GM23338 (cell line): ENCODE data around the gene EZH2. TPM values are rescaled to one million over a fixed set of nuclear protein-coding genes. Genes with fewer than 3 reads are reported as not detected.

ENCODE experiments used
- ATAC-seq: fragments of 200-7000 bp; cut with Tn5 transposase; 3 replicates; pipeline ENCODE4 v1.9.1; 2020
- DNase-seq: peaks from one replicate; pipeline ENCODE4 v3.0.0-alpha.2; 2015; ENCODE audit warnings: low spot score
- H2AFZ ChIP-seq: fragments of 200-600 bp; sonication (generic); 2 replicates; pipeline ENCODE4 v1.8.0; 2016; ENCODE audit warnings: antibody characterized with exemption, mild to moderate bottlenecking, moderate library complexity
- H3F3A ChIP-seq: fragments of 200-600 bp; sonication (generic); replicated peaks from 2 replicates; pipeline ENCODE4 v1.8.0; 2017; ENCODE audit warnings: antibody characterized with exemption, mixed run types, low read depth
- H3K27ac ChIP-seq: fragments of 200-600 bp; sonication (generic); 2 replicates; pipeline ENCODE4 v1.6.1; 2016; ENCODE audit warnings: low read depth
- H3K27me3 ChIP-seq: fragments of 200-600 bp; sonication (generic); 2 replicates; pipeline ENCODE4 v1.8.0; 2016; ENCODE audit warnings: mild to moderate bottlenecking, mixed run types, moderate library complexity; ENCODE audit not compliant: insufficient read depth
- H3K36me3 ChIP-seq: fragments of 200-600 bp; sonication (generic); 2 replicates; pipeline ENCODE4 v1.8.0; 2016; ENCODE audit warnings: mild to moderate bottlenecking; ENCODE audit not compliant: insufficient read depth
- H3K4me1 ChIP-seq: fragments of 200-600 bp; sonication (generic); 2 replicates; pipeline ENCODE4 v1.8.0; 2016; ENCODE audit warnings: mild to moderate bottlenecking, moderate library complexity; ENCODE audit not compliant: insufficient read depth
- H3K4me2 ChIP-seq: fragments of 200-600 bp; sonication (generic); 2 replicates; pipeline ENCODE4 v1.7.1; 2017; ENCODE audit warnings: mixed run types
- H3K4me3 ChIP-seq: fragments of 200-600 bp; sonication (generic); 2 replicates; pipeline ENCODE4 v1.6.1; 2016; ENCODE audit warnings: mixed run types
- H3K79me2 ChIP-seq: fragments of 200-600 bp; sonication (generic); replicated peaks from 2 replicates; pipeline ENCODE4 v1.8.0; 2017; ENCODE audit warnings: mild to moderate bottlenecking; ENCODE audit not compliant: insufficient read depth
- H3K9me2 ChIP-seq: fragments of 200-600 bp; sonication (generic); 2 replicates; pipeline ENCODE4 v1.8.0; 2017; ENCODE audit not compliant: insufficient read depth
- H4K20me1 ChIP-seq: fragments of 200-600 bp; sonication (generic); replicated peaks from 2 replicates; pipeline ENCODE4 v1.8.0; 2017; ENCODE audit warnings: mild to moderate bottlenecking; ENCODE audit not compliant: insufficient read depth
- H3K27ac Mint-ChIP-seq: 2 replicates; pipeline ENCODE4 v1.8.0; 2020; ENCODE audit warnings: inconsistent platforms, mild to moderate bottlenecking, moderate library complexity, mixed read lengths
- H3K27me3 Mint-ChIP-seq: 3 replicates; pipeline ENCODE4 v1.8.0; 2022; ENCODE audit warnings: low read depth, mild to moderate bottlenecking, moderate library complexity, mixed read lengths, inconsistent platforms; ENCODE audit not compliant: insufficient read depth, poor library complexity
- H3K36me3 Mint-ChIP-seq: 3 replicates; pipeline ENCODE4 v1.8.0; 2021; ENCODE audit warnings: low read depth, mild to moderate bottlenecking, inconsistent platforms, moderate library complexity, mixed read lengths
- H3K4me1 Mint-ChIP-seq: 3 replicates; pipeline ENCODE4 v1.8.0; 2020; ENCODE audit warnings: mild to moderate bottlenecking, inconsistent platforms, mixed read lengths
- H3K4me3 Mint-ChIP-seq: 3 replicates; pipeline ENCODE4 v1.8.0; 2021; ENCODE audit warnings: moderate library complexity, mild to moderate bottlenecking, inconsistent platforms, mixed read lengths
- H3K9me3 Mint-ChIP-seq: 3 replicates; pipeline ENCODE4 v1.8.0; 2020; ENCODE audit warnings: moderate library complexity, mild to moderate bottlenecking, inconsistent platforms, mixed read lengths
- CREB1 ChIP-seq: fragments of 250-450 bp; sonication (Bioruptor Pico); IDR thresholded peaks from 2 replicates; pipeline ENCODE4 v1.5.0; 2020; ENCODE audit warnings: low read depth, mild to moderate bottlenecking, moderate library complexity
- EZH2 ChIP-seq: fragments of 200-600 bp; sonication (generic); IDR thresholded peaks from one replicate; pipeline ENCODE4 v1.8.0; 2017; ENCODE audit warnings: antibody characterized with exemption, mild to moderate bottlenecking, low read depth; ENCODE audit not compliant: unreplicated experiment
- EZH2phosphoT487 ChIP-seq: fragments of 200-600 bp; sonication (generic); IDR thresholded peaks from one replicate; pipeline ENCODE4 v1.8.1; 2018; ENCODE audit warnings: antibody characterized with exemption; ENCODE audit not compliant: unreplicated experiment
- JUNB ChIP-seq: IDR thresholded peaks from one replicate; pipeline ENCODE4 v1.6.1; 2016; ENCODE audit warnings: antibody characterized with exemption; ENCODE audit not compliant: unreplicated experiment
- NANOG ChIP-seq: IDR thresholded peaks from 2 replicates; pipeline ENCODE4 v1.6.1; 2016; ENCODE audit warnings: antibody characterized with exemption, borderline replicate concordance
- POLR2AphosphoS5 ChIP-seq: IDR thresholded peaks from 2 replicates; pipeline ENCODE4 v1.6.1; 2016; ENCODE audit warnings: antibody characterized with exemption, low read depth
- STAT1 ChIP-seq: IDR thresholded peaks from one replicate; pipeline ENCODE4 v1.6.1; 2016; ENCODE audit warnings: antibody characterized with exemption; ENCODE audit not compliant: unreplicated experiment
- ZNF114 ChIP-seq: fragments of 250-450 bp; sonication (Bioruptor Pico); IDR thresholded peaks from 2 replicates; pipeline ENCODE4 v1.5.0; 2020; ENCODE audit warnings: mild to moderate bottlenecking, moderate library complexity
- ZNF331 ChIP-seq: fragments of 250-450 bp; sonication (Bioruptor Pico); IDR thresholded peaks from 2 replicates; pipeline ENCODE4 v1.5.0; 2020; ENCODE audit warnings: low read depth, mild to moderate bottlenecking, moderate library complexity
- polyA plus RNA-seq: library from polyadenylated mRNA; unstranded; fragments of >200 nt; fragmentation: Nextera tagmentation; extraction: Ambion mirVana; gene quantifications from 2 replicates; pipeline ENCODE4 v1.2.1, GENCODE V29; 2016
- total RNA-seq: library from RNA; depleted of rRNA; stranded (reverse); fragments of >200 nt; shearing (Covaris generic); gene quantifications from 2 replicates; pipeline ENCODE4 v1.2.3, GENCODE V29; 2014
- TF ChIP-seq, protein P1 (sequence below), 2 experiments: fragments of 200-600 bp in 1 of 2; sonication (generic) in 1 of 2; conservative IDR thresholded peaks; 2 replicates each; pipeline versions ENCODE4 v1.5.1 to v1.6.1; 2016 to 2017; ENCODE audit warnings: antibody characterized with exemption in 2 of 2, low read depth in 2 of 2, mild to moderate bottlenecking in 2 of 2, moderate library complexity in 1 of 2
- TF ChIP-seq, protein P2 (sequence below): IDR thresholded peaks from 2 replicates; pipeline ENCODE4 v1.6.1; 2016; ENCODE audit warnings: antibody characterized with exemption
- TF ChIP-seq, protein P3 (sequence below): IDR thresholded peaks from one replicate; pipeline ENCODE4 v1.6.1; 2018; ENCODE audit warnings: antibody characterized with exemption; ENCODE audit not compliant: unreplicated experiment
- TF ChIP-seq, protein P4 (sequence below): fragments of 250-450 bp; sonication (Bioruptor Pico); IDR thresholded peaks from 2 replicates; pipeline ENCODE4 v1.5.0; 2020; ENCODE audit warnings: mild to moderate bottlenecking, moderate library complexity

Gene EZH2
- total and polyA plus RNA-seq, 2 experiments from 2014 or later = 33.9 to 38.6 TPM

DNA sequence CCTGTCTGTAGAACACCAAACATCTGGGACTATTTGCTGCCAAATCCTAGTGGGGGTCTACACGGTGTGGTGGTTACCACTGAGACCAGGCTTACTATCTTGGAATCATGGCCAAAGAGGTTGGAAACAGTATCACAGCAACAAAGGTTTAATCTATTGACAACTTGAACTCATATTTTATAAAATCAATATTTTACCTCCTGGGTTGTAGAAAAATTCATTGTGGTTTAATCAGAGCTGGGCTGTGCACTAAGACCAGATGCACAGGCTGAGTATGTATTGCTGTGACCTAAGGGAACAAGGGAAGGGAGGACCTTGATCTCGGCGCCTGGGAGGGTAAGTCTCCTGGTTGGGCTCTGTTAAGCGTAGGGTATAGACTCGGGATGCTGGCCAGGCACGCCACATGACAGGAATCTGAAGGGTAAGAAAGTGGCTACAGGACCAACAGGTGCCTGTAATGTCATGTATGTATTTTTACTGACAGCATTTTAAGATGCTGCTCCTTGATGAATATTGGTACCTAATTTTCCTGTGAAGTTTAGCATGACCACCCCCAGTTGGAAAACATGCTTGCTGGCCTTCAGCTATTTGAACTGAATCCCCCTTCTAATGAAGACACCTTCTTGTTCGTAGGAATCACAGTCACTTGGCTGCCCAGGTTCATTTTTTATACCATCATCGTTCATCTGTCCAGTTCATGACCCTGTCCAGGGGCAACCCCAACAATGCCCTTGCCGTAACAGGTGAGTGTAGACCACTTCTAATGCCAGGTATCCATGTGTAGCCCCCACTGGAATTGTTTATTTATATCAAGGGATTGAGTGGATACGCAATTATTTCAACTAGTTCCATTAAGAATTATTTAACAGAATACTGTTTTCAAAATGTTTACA is 79.5 kb downstream of the EZH2 start:
- no peak overlapping the region for H3K27ac ChIP-seq
- Mint-ChIP-seq H3K27ac (no peak overlapping the region), H3K27me3 (peaks cover 21% of the 10 kb centered on the region), H3K36me3 (peaks cover 70% of the 10 kb centered on the region), H3K4me3 (no peak overlapping the region), H3K9me3 (no peaks in the 10 kb centered on the region), H3K4me1 (peaks cover 24% of the 10 kb centered on the region)
- H3K9me2 ChIP-seq = no peaks in the 10 kb centered on the region
- no peaks in the 10 kb centered on the region for H3K27me3 ChIP-seq
- peaks cover 3% of the 10 kb centered on the region; the same call in 1 of the 2 replicates for H4K20me1 ChIP-seq
- H3K4me2 ChIP-seq = no peak overlapping the region
- H2AFZ ChIP-seq = no peak overlapping the region
- peak; percentile 5; the same call in 1 of the 3 replicates for ATAC-seq
- H3K36me3 ChIP-seq = peaks cover 17% of the 10 kb centered on the region
- H3K4me3 ChIP-seq = no peak overlapping the region
- peaks cover 20% of the 10 kb centered on the region; the same call in 1 of the 2 replicates for H3K4me1 ChIP-seq
- TF ChIP-seq EZH2 = no peak
- TF ChIP-seq ZNF331 (CRISPR knock-in tag) = no peak
- TF ChIP-seq NANOG = no peak
- TF ChIP-seq JUNB = no peak
- TF ChIP-seq POLR2AphosphoS5 = no peak
- TF ChIP-seq EZH2phosphoT487 = no peak
- TF ChIP-seq, protein P1, sequence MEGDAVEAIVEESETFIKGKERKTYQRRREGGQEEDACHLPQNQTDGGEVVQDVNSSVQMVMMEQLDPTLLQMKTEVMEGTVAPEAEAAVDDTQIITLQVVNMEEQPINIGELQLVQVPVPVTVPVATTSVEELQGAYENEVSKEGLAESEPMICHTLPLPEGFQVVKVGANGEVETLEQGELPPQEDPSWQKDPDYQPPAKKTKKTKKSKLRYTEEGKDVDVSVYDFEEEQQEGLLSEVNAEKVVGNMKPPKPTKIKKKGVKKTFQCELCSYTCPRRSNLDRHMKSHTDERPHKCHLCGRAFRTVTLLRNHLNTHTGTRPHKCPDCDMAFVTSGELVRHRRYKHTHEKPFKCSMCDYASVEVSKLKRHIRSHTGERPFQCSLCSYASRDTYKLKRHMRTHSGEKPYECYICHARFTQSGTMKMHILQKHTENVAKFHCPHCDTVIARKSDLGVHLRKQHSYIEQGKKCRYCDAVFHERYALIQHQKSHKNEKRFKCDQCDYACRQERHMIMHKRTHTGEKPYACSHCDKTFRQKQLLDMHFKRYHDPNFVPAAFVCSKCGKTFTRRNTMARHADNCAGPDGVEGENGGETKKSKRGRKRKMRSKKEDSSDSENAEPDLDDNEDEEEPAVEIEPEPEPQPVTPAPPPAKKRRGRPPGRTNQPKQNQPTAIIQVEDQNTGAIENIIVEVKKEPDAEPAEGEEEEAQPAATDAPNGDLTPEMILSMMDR (conservative IDR thresholded peaks at IDR 0.05; ENCODE audit: low read depth in 2 of 2) = no peak
- no peak for TF ChIP-seq CREB1 (CRISPR knock-in tag)
- no peak for TF ChIP-seq ZNF114 (CRISPR knock-in tag)
- TF ChIP-seq STAT1 = no peak
- TF ChIP-seq, protein P2, sequence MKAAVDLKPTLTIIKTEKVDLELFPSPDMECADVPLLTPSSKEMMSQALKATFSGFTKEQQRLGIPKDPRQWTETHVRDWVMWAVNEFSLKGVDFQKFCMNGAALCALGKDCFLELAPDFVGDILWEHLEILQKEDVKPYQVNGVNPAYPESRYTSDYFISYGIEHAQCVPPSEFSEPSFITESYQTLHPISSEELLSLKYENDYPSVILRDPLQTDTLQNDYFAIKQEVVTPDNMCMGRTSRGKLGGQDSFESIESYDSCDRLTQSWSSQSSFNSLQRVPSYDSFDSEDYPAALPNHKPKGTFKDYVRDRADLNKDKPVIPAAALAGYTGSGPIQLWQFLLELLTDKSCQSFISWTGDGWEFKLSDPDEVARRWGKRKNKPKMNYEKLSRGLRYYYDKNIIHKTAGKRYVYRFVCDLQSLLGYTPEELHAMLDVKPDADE = no peak
- TF ChIP-seq, protein P3, sequence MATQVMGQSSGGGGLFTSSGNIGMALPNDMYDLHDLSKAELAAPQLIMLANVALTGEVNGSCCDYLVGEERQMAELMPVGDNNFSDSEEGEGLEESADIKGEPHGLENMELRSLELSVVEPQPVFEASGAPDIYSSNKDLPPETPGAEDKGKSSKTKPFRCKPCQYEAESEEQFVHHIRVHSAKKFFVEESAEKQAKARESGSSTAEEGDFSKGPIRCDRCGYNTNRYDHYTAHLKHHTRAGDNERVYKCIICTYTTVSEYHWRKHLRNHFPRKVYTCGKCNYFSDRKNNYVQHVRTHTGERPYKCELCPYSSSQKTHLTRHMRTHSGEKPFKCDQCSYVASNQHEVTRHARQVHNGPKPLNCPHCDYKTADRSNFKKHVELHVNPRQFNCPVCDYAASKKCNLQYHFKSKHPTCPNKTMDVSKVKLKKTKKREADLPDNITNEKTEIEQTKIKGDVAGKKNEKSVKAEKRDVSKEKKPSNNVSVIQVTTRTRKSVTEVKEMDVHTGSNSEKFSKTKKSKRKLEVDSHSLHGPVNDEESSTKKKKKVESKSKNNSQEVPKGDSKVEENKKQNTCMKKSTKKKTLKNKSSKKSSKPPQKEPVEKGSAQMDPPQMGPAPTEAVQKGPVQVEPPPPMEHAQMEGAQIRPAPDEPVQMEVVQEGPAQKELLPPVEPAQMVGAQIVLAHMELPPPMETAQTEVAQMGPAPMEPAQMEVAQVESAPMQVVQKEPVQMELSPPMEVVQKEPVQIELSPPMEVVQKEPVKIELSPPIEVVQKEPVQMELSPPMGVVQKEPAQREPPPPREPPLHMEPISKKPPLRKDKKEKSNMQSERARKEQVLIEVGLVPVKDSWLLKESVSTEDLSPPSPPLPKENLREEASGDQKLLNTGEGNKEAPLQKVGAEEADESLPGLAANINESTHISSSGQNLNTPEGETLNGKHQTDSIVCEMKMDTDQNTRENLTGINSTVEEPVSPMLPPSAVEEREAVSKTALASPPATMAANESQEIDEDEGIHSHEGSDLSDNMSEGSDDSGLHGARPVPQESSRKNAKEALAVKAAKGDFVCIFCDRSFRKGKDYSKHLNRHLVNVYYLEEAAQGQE = no peak
- TF ChIP-seq, protein P4, sequence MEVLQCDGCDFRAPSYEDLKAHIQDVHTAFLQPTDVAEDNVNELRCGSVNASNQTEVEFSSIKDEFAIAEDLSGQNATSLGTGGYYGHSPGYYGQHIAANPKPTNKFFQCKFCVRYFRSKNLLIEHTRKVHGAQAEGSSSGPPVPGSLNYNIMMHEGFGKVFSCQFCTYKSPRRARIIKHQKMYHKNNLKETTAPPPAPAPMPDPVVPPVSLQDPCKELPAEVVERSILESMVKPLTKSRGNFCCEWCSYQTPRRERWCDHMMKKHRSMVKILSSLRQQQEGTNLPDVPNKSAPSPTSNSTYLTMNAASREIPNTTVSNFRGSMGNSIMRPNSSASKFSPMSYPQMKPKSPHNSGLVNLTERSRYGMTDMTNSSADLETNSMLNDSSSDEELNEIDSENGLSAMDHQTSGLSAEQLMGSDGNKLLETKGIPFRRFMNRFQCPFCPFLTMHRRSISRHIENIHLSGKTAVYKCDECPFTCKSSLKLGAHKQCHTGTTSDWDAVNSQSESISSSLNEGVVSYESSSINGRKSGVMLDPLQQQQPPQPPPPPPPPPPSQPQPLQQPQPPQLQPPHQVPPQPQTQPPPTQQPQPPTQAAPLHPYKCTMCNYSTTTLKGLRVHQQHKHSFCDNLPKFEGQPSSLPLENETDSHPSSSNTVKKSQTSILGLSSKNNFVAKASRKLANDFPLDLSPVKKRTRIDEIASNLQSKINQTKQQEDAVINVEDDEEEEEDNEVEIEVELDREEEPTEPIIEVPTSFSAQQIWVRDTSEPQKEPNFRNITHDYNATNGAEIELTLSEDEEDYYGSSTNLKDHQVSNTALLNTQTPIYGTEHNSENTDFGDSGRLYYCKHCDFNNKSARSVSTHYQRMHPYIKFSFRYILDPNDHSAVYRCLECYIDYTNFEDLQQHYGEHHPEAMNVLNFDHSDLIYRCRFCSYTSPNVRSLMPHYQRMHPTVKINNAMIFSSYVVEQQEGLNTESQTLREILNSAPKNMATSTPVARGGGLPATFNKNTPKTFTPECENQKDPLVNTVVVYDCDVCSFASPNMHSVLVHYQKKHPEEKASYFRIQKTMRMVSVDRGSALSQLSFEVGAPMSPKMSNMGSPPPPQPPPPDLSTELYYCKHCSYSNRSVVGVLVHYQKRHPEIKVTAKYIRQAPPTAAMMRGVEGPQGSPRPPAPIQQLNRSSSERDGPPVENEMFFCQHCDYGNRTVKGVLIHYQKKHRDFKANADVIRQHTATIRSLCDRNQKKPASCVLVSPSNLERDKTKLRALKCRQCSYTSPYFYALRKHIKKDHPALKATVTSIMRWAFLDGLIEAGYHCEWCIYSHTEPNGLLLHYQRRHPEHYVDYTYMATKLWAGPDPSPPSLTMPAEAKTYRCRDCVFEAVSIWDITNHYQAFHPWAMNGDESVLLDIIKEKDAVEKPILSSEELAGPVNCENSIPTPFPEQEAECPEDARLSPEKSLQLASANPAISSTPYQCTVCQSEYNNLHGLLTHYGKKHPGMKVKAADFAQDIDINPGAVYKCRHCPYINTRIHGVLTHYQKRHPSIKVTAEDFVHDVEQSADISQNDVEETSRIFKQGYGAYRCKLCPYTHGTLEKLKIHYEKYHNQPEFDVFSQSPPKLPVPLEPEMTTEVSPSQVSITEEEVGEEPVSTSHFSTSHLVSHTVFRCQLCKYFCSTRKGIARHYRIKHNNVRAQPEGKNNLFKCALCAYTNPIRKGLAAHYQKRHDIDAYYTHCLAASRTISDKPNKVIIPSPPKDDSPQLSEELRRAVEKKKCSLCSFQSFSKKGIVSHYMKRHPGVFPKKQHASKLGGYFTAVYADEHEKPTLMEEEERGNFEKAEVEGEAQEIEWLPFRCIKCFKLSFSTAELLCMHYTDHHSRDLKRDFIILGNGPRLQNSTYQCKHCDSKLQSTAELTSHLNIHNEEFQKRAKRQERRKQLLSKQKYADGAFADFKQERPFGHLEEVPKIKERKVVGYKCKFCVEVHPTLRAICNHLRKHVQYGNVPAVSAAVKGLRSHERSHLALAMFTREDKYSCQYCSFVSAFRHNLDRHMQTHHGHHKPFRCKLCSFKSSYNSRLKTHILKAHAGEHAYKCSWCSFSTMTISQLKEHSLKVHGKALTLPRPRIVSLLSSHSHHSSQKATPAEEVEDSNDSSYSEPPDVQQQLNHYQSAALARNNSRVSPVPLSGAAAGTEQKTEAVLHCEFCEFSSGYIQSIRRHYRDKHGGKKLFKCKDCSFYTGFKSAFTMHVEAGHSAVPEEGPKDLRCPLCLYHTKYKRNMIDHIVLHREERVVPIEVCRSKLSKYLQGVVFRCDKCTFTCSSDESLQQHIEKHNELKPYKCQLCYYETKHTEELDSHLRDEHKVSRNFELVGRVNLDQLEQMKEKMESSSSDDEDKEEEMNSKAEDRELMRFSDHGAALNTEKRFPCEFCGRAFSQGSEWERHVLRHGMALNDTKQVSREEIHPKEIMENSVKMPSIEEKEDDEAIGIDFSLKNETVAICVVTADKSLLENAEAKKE (CRISPR knock-in tag) = no peak
- peaks cover 9% of the 10 kb centered on the region; the same call in 1 of the 2 replicates for H3F3A ChIP-seq
- no peaks in the 10 kb centered on the region for H3K79me2 ChIP-seq
- DNase-seq = no peak
